ENCODE measurements around the gene TFB2M. TPM values are rescaled to one million over a fixed set of nuclear protein-coding genes. Genes with fewer than 3 reads are reported as not detected.
A peak's percentile ranks its signal among the peaks of the same experiment; 100 is the strongest.

TFB2M gene, protein sequence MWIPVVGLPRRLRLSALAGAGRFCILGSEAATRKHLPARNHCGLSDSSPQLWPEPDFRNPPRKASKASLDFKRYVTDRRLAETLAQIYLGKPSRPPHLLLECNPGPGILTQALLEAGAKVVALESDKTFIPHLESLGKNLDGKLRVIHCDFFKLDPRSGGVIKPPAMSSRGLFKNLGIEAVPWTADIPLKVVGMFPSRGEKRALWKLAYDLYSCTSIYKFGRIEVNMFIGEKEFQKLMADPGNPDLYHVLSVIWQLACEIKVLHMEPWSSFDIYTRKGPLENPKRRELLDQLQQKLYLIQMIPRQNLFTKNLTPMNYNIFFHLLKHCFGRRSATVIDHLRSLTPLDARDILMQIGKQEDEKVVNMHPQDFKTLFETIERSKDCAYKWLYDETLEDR
- total RNA-seq (1 to 10 TPM; 7.1 to 9.8 (median 9.0) TPM), polyA plus RNA-seq (1 to 10 TPM; 7.6 to 9.4 TPM)
- long read RNA-seq, donor 1, transcript TFB2M-201 (8 exons, 1,848 nt), result major isoform, 30 of 32 reads
- long read RNA-seq, donor 1, partial matches to known transcripts, result 1 of 32 reads
- long read RNA-seq, donor 1, other reads (novel, unspliced or antisense), result 1 of 32 reads
- long read RNA-seq, donor 2, transcript TFB2M-201 (8 exons, 1,848 nt), result major isoform, 10 of 10 reads
- long read RNA-seq, donor 2, partial matches to known transcripts, result 0 of 10 reads
- long read RNA-seq, donor 2, other reads (novel, unspliced or antisense), result 0 of 10 reads
- long read RNA-seq, donor 3, transcript TFB2M-201 (8 exons, 1,848 nt), result major isoform, 16 of 17 reads
- long read RNA-seq, donor 3, partial matches to known transcripts, result 0 of 17 reads
- long read RNA-seq, donor 3, other reads (novel, unspliced or antisense), result 1 of 17 reads

GRCh38 chr1:246566128-246566812 lies at the start of gene TFB2M, which contains the start of gene CNST:
Gene TFB2M, minus strand, starts transcription at chr1:246566261. Its CDS starts 123 bp downstream, at chr1:246566138.
Gene CNST, plus strand, starts transcription at chr1:246566456. Its CDS starts 25,107 bp downstream, at chr1:246591563.
- Histone ChIP-seq H3K27ac (peak within 1 kb of the TSS; percentile 92 to 93), H3K4me3 (peak within 1 kb of the TSS; percentile 63), H3K9me3 (no peaks in the 10 kb centered on the region), H3K27me3 (no peaks in the 10 kb centered on the region), H3K36me3 (no peaks in the 10 kb centered on the region), H3K4me1 (ENCODE audit: insufficient read depth) (peaks cover 7% of the 10 kb centered on the region)
- WGBS, 3 donors, result 0% methylated on average over 45 to 61 of the region's 62 CpGs
- TF ChIP-seq POLR2A (IDR thresholded peaks at IDR 0.05), result peak; percentile 86
- TF ChIP-seq, protein P1, sequence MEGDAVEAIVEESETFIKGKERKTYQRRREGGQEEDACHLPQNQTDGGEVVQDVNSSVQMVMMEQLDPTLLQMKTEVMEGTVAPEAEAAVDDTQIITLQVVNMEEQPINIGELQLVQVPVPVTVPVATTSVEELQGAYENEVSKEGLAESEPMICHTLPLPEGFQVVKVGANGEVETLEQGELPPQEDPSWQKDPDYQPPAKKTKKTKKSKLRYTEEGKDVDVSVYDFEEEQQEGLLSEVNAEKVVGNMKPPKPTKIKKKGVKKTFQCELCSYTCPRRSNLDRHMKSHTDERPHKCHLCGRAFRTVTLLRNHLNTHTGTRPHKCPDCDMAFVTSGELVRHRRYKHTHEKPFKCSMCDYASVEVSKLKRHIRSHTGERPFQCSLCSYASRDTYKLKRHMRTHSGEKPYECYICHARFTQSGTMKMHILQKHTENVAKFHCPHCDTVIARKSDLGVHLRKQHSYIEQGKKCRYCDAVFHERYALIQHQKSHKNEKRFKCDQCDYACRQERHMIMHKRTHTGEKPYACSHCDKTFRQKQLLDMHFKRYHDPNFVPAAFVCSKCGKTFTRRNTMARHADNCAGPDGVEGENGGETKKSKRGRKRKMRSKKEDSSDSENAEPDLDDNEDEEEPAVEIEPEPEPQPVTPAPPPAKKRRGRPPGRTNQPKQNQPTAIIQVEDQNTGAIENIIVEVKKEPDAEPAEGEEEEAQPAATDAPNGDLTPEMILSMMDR (IDR thresholded peaks at IDR 0.05), result no peak
- DNase-seq, result peak; percentile 96 to 98 (median 97)
- intact Hi-C loops (cut with DNase I), result loop anchor here in 3 of 4 donors (5.0 to 10.0 kb wide), 3 partner anchors 129 to 1731 kb away; partner anchors contain the start of gene COX20 (in 1 of the 3)

GRCh38 chr1:246613096-246613758 lies 47.2 kb upstream of the TFB2M start:
- Histone ChIP-seq H3K4me1 (ENCODE audit: insufficient read depth) (peaks cover 6% of the 10 kb centered on the region), H3K9me3 (no peaks in the 10 kb centered on the region), H3K27me3 (no peaks in the 10 kb centered on the region), H3K36me3 (no peaks in the 10 kb centered on the region), H3K27ac (no peak overlapping the region), H3K4me3 (no peak overlapping the region)
- intact Hi-C loops (cut with DNase I), result no loop called here
- TF ChIP-seq, protein P1 (IDR thresholded peaks at IDR 0.05), result no peak
- no peak for TF ChIP-seq EP300 (IDR thresholded peaks at IDR 0.05)
- no peak for TF ChIP-seq POLR2A (IDR thresholded peaks at IDR 0.05)
- WGBS, 3 donors, result 86 to 90% (median 86%) methylated on average over 6 of the region's 6 CpGs
- no peak for DNase-seq

- Histone ChIP-seq H3K27ac (no peak overlapping the region), H3K36me3 (no peaks in the 10 kb centered on the region), H3K27me3 (no peaks in the 10 kb centered on the region), H3K4me1 (ENCODE audit: insufficient read depth) (peaks cover 6% of the 10 kb centered on the region), H3K4me3 (no peak overlapping the region), H3K9me3 (no peaks in the 10 kb centered on the region)
- TF ChIP-seq, protein P1 (IDR thresholded peaks at IDR 0.05), result no peak
- TF ChIP-seq EP300 (IDR thresholded peaks at IDR 0.05) (no peak), POLR2A (IDR thresholded peaks at IDR 0.05) (no peak)
- DNase-seq, result no peak
- 90 to 94% (median 92%) methylated on average over 4 of the region's 4 CpGs for WGBS, 3 donors
- intact Hi-C loops (cut with DNase I), result no loop called here
Measured at GRCh38 chr1:246609632-246610031, 43.6 kb upstream of the TFB2M start.
